Neural progenitor cell (in vitro differentiated cells): ENCODE data around the gene S1PR5. TPM values are rescaled to one million over a fixed set of nuclear protein-coding genes. Genes with fewer than 3 reads are reported as not detected.

Experiments used
- DNase-seq: peaks from one replicate; pipeline ENCODE4 v3.0.0-alpha.2; 2016; ENCODE audit warnings: low spot score
- H2AFZ ChIP-seq: fragments of 200-600 bp; sonication (generic); replicated peaks from 2 replicates; pipeline ENCODE4 v1.6.1; 2016; ENCODE audit warnings: antibody characterized with exemption
- H3F3A ChIP-seq: fragments of 200-600 bp; sonication (generic); 2 replicates; pipeline ENCODE4 v1.6.1; 2016; ENCODE audit warnings: antibody characterized with exemption, low read depth
- H3K27ac ChIP-seq: fragments of 200-600 bp; sonication (generic); 2 replicates; pipeline ENCODE4 v1.5.1; 2016; ENCODE audit warnings: mild to moderate bottlenecking
- H3K27me3 ChIP-seq: fragments of 200-600 bp; sonication (generic); 2 replicates; pipeline ENCODE4 v1.6.1; 2016; ENCODE audit warnings: mild to moderate bottlenecking, moderate library complexity
- H3K36me3 ChIP-seq: fragments of 200-600 bp; sonication (generic); 2 replicates; pipeline ENCODE4 v1.5.1; 2016
- H3K4me1 ChIP-seq: fragments of 200-600 bp; sonication (generic); 2 replicates; pipeline ENCODE4 v1.6.1; 2016; ENCODE audit warnings: mixed run types
- H3K4me2 ChIP-seq: fragments of 200-600 bp; sonication (generic); 2 replicates; pipeline ENCODE4 v1.6.1; 2016
- H3K4me3 ChIP-seq: fragments of 200-600 bp; sonication (generic); 2 replicates; pipeline ENCODE4 v1.5.1; 2016
- H3K79me2 ChIP-seq: fragments of 200-600 bp; sonication (generic); 2 replicates; pipeline ENCODE4 v1.6.1; 2016; ENCODE audit warnings: low read depth
- H3K9ac ChIP-seq: fragments of 200-600 bp; sonication (generic); 2 replicates; pipeline ENCODE4 v1.6.1; 2016
- H3K9me3 ChIP-seq: fragments of 200-600 bp; sonication (generic); 2 replicates; pipeline ENCODE4 v1.5.1; 2016; ENCODE audit warnings: low read depth
- H4K20me1 ChIP-seq: fragments of 200-600 bp; sonication (generic); 2 replicates; pipeline ENCODE4 v1.6.1; 2016; ENCODE audit warnings: low read depth
- H3K27ac Mint-ChIP-seq: 3 replicates; pipeline ENCODE4 v1.8.0; 2021; ENCODE audit warnings: mixed read lengths
- H3K27me3 Mint-ChIP-seq: 2 replicates; pipeline ENCODE4 v1.8.0; 2022; ENCODE audit warnings: low read depth, mild to moderate bottlenecking, inconsistent platforms, moderate library complexity, mixed read lengths; ENCODE audit not compliant: insufficient read depth
- H3K36me3 Mint-ChIP-seq: 3 replicates; pipeline ENCODE4 v1.8.0; 2021; ENCODE audit warnings: mixed read lengths
- H3K4me1 Mint-ChIP-seq: 3 replicates; pipeline ENCODE4 v1.8.0; 2021; ENCODE audit warnings: mixed read lengths
- H3K4me3 Mint-ChIP-seq: 3 replicates; pipeline ENCODE4 v1.8.0; 2021; ENCODE audit warnings: mild to moderate bottlenecking, moderate library complexity, mixed read lengths
- H3K9me3 Mint-ChIP-seq: 3 replicates; pipeline ENCODE4 v1.8.0; 2020; ENCODE audit warnings: mixed read lengths
- EZH2 ChIP-seq: fragments of 200-600 bp; sonication (generic); IDR thresholded peaks from 2 replicates; pipeline ENCODE4 v1.6.1; 2017; ENCODE audit warnings: antibody characterized with exemption, mild to moderate bottlenecking, moderate library complexity
- EZH2phosphoT487 ChIP-seq: fragments of 200-600 bp; sonication (generic); IDR thresholded peaks from 2 replicates; pipeline ENCODE4 v1.6.1; 2017; ENCODE audit warnings: antibody characterized with exemption
- total RNA-seq: library from RNA; depleted of rRNA; stranded (reverse); fragments of >200 nt; gene quantifications from 2 replicates; pipeline ENCODE4 v1.2.3, GENCODE V29; 2015; ENCODE audit warnings: low replicate concordance
- TF ChIP-seq, protein P1 (sequence below): fragments of 200-600 bp; sonication (generic); IDR thresholded peaks from 2 replicates; pipeline ENCODE4 v1.5.1; 2017; ENCODE audit warnings: antibody characterized with exemption, mild to moderate bottlenecking

Gene S1PR5
- total RNA-seq, 1 donor from 2014 or later = 0.15 TPM

DNA sequence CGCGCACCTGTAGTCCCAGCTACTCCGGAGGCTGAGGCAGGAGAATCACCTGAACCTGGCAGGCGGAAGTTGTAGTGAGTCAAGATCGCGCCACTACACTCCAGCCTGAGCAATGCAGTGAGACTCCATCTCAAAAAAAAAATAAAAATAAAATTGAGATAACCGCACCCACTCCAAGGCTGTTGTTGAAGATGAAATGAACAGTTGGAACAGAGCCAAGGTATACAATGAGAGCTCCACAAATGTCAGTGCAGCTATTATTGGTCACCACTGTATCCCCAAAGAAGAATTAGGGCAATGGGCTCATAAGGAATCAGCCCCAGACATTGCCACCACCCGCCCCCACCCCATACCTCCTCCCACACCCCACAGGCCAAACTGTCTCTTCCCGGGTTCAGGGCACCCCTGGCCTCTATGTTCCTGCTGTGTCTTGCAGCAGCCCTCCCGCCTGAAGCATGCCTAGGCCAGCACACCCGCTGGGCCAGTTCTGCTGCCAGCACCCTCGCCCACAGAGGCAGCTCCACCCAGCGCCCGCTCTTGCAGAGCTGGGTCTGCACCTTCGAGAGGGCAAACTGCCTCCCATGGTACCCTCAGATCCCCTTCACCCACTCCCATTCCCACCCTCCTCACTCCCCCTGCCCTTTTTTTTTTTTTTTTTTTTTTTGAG is 3.5 kb upstream of the S1PR5 start:
- no peaks in the 10 kb centered on the region for H3K9me3 ChIP-seq
- peaks cover 3% of the 10 kb centered on the region for H3K9me3 Mint-ChIP-seq
- H3K4me3 ChIP-seq = no peak overlapping the region
- H3K27ac Mint-ChIP-seq = no peak overlapping the region
- no peak overlapping the region for H2AFZ ChIP-seq
- no peaks in the 10 kb centered on the region for H3K36me3 ChIP-seq
- no peak overlapping the region for H3K9ac ChIP-seq
- H3K27ac ChIP-seq = no peak overlapping the region
- H3K4me3 Mint-ChIP-seq = no peak overlapping the region
- peaks cover 6% of the 10 kb centered on the region for H4K20me1 ChIP-seq
- H3K4me1 ChIP-seq = peaks cover 21% of the 10 kb centered on the region
- peaks cover 53% of the 10 kb centered on the region for H3K27me3 ChIP-seq
- no peak for DNase-seq
- no peak overlapping the region for H3K4me2 ChIP-seq
- no peaks in the 10 kb centered on the region for H3K36me3 Mint-ChIP-seq
- H3K27me3 Mint-ChIP-seq = peaks cover 24% of the 10 kb centered on the region
- H3K79me2 ChIP-seq = no peaks in the 10 kb centered on the region
- no peak for TF ChIP-seq EZH2phosphoT487
- no peak for TF ChIP-seq EZH2
- TF ChIP-seq, protein P1, sequence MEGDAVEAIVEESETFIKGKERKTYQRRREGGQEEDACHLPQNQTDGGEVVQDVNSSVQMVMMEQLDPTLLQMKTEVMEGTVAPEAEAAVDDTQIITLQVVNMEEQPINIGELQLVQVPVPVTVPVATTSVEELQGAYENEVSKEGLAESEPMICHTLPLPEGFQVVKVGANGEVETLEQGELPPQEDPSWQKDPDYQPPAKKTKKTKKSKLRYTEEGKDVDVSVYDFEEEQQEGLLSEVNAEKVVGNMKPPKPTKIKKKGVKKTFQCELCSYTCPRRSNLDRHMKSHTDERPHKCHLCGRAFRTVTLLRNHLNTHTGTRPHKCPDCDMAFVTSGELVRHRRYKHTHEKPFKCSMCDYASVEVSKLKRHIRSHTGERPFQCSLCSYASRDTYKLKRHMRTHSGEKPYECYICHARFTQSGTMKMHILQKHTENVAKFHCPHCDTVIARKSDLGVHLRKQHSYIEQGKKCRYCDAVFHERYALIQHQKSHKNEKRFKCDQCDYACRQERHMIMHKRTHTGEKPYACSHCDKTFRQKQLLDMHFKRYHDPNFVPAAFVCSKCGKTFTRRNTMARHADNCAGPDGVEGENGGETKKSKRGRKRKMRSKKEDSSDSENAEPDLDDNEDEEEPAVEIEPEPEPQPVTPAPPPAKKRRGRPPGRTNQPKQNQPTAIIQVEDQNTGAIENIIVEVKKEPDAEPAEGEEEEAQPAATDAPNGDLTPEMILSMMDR = no peak
- H3K4me1 Mint-ChIP-seq = peaks cover 23% of the 10 kb centered on the region
- H3F3A ChIP-seq = peaks cover 7% of the 10 kb centered on the region

DNA sequence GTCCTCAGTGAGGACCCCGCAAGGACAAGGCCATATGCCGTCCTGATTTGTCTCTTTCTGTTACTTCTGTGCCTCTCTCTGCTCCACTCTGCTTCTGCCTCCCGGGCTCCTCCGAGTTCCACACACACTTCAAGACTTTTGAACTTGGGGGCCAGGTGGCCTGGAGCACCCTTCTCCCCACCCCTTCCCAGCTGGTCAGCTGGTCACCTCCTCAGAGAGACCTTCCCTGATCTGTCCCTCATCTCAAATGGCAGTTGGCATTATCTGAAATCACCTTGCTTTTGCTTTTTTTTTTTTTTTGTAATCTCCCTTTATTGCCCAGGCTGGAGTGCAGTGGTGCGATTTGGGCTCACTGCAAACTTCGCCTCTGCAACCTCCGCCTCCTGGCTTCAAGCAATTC is 2.2 kb upstream of the S1PR5 start:
- Histone ChIP-seq H3K9me3 (no peaks in the 10 kb centered on the region), H3K79me2 (no peaks in the 10 kb centered on the region), H3K4me1 (peaks cover 21% of the 10 kb centered on the region), H2AFZ (no peak overlapping the region), H3K27ac (no peak overlapping the region), H3K9ac (no peak overlapping the region), H3K4me3 (no peak overlapping the region), H3K4me2 (no peak overlapping the region), H3F3A (peaks cover 21% of the 10 kb centered on the region), H3K36me3 (no peaks in the 10 kb centered on the region), H4K20me1 (peaks cover 12% of the 10 kb centered on the region), H3K27me3 (peaks cover 66% of the 10 kb centered on the region)
- DNase-seq = no peak
- peaks cover 3% of the 10 kb centered on the region for H3K9me3 Mint-ChIP-seq
- TF ChIP-seq EZH2 = no peak
- TF ChIP-seq, protein P1 = no peak
- no peak for TF ChIP-seq EZH2phosphoT487
- H3K27me3 Mint-ChIP-seq = peaks cover 27% of the 10 kb centered on the region
- H3K36me3 Mint-ChIP-seq = no peaks in the 10 kb centered on the region
- H3K4me3 Mint-ChIP-seq = peak overlapping the region; percentile 77
- peaks cover 32% of the 10 kb centered on the region for H3K4me1 Mint-ChIP-seq
- no peak overlapping the region for H3K27ac Mint-ChIP-seq

DNA sequence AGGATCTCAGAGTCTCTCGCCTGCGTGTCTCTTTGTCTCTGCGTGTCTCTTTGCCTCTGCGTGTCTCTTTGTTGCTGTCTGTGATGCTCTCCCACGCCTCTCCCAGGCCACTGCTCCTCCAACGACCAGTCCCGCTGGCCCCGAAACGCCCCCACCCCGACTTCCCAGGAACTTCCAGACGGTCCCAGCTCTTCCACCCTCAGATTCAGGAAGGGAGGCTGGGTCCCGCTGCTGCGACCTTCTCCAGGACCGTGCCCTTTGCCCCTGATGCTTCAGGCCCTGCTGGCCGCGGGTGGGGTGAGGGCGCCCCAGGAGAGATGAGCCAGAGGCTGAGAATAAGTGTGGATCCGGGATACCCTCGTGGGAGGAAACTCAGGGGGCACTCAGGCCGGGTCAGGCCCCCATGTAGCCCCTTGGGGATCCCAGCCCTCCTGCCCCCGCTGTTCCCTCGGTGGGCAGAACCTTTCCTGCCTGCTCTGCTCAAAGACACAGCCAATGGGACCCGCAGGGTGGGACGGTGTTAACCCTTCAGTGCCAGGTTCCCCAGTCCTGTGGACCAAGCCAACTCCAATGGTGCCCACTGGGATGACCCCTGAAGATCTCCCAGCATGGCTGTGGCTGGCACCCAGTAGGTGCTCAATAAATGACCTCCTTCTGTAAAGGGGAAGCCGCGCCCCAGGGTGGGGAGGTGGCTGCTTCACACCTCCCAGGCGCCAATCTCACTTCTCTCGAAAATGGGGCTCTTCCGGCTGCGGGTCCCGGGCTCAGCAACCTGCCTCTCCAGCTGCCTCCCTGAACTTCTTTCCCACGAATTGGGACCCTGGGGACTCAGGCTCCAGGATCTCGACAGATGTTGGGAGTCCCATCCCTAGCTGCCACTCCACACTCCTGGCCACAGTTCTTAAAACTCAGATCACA is 1.5 kb upstream of the S1PR5 start:
- Mint-ChIP-seq H3K4me1 (peaks cover 32% of the 10 kb centered on the region), H3K9me3 (peaks cover 3% of the 10 kb centered on the region), H3K4me3 (peak overlapping the region; percentile 77), H3K27me3 (peaks cover 27% of the 10 kb centered on the region), H3K27ac (peak overlapping the region; percentile 66), H3K36me3 (no peaks in the 10 kb centered on the region)
- TF ChIP-seq EZH2 (no peak), EZH2phosphoT487 (no peak)
- TF ChIP-seq, protein P1 = no peak
- no peak overlapping the region for H3K9ac ChIP-seq
- H3K4me2 ChIP-seq = peak overlapping the region; percentile 76
- H3K79me2 ChIP-seq = no peaks in the 10 kb centered on the region
- no peak overlapping the region for H3K27ac ChIP-seq
- no peaks in the 10 kb centered on the region for H3K36me3 ChIP-seq
- peak; percentile 23 for DNase-seq
- peak overlapping the region; percentile 37 for H2AFZ ChIP-seq
- H3F3A ChIP-seq = peaks cover 26% of the 10 kb centered on the region
- H3K4me1 ChIP-seq = peaks cover 21% of the 10 kb centered on the region
- H3K4me3 ChIP-seq = peak overlapping the region; percentile 44
- peaks cover 15% of the 10 kb centered on the region for H4K20me1 ChIP-seq
- peaks cover 74% of the 10 kb centered on the region for H3K27me3 ChIP-seq
- H3K9me3 ChIP-seq = no peaks in the 10 kb centered on the region
